IPS-NIHi7 (cell line): ENCODE measurements around the gene ANLN.
"Not testable (repeated sequence)": the region's sequence is repeated elsewhere in the genome, so short reads cannot be mapped to it uniquely, and the experiment has no call there.

ENCODE experiments used
- DNase-seq: peaks from one replicate; pipeline ENCODE4 v3.0.0; 2012; ENCODE audit warnings: mixed read lengths; ENCODE audit errors: extremely low spot score

Gene ANLN

GRCh38 chr7:36389371-36390198 is at the start of gene ANLN:
ANLN (plus strand) TSS chr7:36389862; CDS start chr7:36390027, 165 bp downstream.
- peak; percentile 98 for DNase-seq

GRCh38 chr7:36343548-36343947 is 46.1 kb upstream of the ANLN start:
- DNase-seq, result no peak

- no peak for DNase-seq
These were observed 45.0 kb upstream of the ANLN start for GRCh38 chr7:36344622-36345021.

GRCh38 chr7:36346260-36346831 is 43.3 kb upstream of the ANLN start:
- no peak for DNase-seq

- no peak for DNase-seq
These were observed 41.4 kb upstream of the ANLN start for GRCh38 chr7:36348256-36348655.

- no peak for DNase-seq
These were observed 40.9 kb upstream of the ANLN start for GRCh38 chr7:36348771-36349170.

GRCh38 chr7:36349626-36350025 is 40.0 kb upstream of the ANLN start:
- DNase-seq, result no peak

GRCh38 chr7:36355490-36355889 is 34.2 kb upstream of the ANLN start:
- DNase-seq, result no peak

GRCh38 chr7:36357054-36357453 is 32.6 kb upstream of the ANLN start:
- DNase-seq, result no peak

GRCh38 chr7:36358589-36358988 is 31.1 kb upstream of the ANLN start:
- no peak for DNase-seq

GRCh38 chr7:36360244-36360643 is 29.4 kb upstream of the ANLN start:
- peak; percentile 45 for DNase-seq

GRCh38 chr7:36361227-36361626 is 28.4 kb upstream of the ANLN start:
- no peak for DNase-seq

GRCh38 chr7:36363515-36363914 is 26.1 kb upstream of the ANLN start:
- DNase-seq, result no peak

GRCh38 chr7:36366005-36366717 is 23.5 kb upstream of the ANLN start:
- DNase-seq, result no peak

GRCh38 chr7:36366718-36367560 is 22.7 kb upstream of the ANLN start:
- DNase-seq, result peak; percentile 95

GRCh38 chr7:36367561-36368077 is 22.0 kb upstream of the ANLN start:
- no peak for DNase-seq

- DNase-seq, result no peak
These were observed 21.2 kb upstream of the ANLN start for GRCh38 chr7:36368496-36368895.

GRCh38 chr7:36369171-36369570 is 20.5 kb upstream of the ANLN start:
- DNase-seq, result no peak

- DNase-seq, result no peak
These were observed 19.6 kb upstream of the ANLN start for GRCh38 chr7:36370046-36370445.

GRCh38 chr7:36372156-36372555 is 17.5 kb upstream of the ANLN start:
- DNase-seq, result no peak

GRCh38 chr7:36378555-36378954 is 11.1 kb upstream of the ANLN start:
- not testable (repeated sequence) for DNase-seq
